NCI-H526 treated with DMSO at 0.1 percent for 48 hours (cell line): ENCODE measurements around the gene SEMA3C.
"Not testable (repeated sequence)": the region's sequence is repeated elsewhere in the genome, so short reads cannot be mapped to it uniquely, and the experiment has no call there.

Experiments used
- DNase-seq: peaks from one replicate; lab custom pipeline; 2025; lab: John Stamatoyannopoulos, UW

The SEMA3C gene

DNA sequence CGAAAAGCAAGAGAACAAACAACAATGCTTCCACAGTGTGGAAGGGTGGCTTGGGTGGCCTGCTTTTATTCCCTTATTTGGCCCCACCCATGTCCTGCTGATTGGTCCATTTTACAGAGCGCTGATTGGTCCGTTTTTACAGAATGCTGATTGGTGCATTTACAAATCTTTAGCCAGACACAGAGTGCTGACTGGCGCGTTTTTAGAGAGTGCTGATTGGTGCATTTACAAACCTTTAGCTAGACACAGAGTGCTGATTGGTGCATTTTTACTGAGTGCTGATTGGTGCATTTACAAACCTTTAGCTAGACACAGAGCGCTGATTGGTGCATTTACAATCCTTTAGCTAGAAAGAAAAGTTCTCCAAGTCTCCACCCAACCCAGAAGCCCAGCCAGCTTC is 8.1 kb upstream of the SEMA3C start:
- DNase-seq, result not testable (repeated sequence)

DNA sequence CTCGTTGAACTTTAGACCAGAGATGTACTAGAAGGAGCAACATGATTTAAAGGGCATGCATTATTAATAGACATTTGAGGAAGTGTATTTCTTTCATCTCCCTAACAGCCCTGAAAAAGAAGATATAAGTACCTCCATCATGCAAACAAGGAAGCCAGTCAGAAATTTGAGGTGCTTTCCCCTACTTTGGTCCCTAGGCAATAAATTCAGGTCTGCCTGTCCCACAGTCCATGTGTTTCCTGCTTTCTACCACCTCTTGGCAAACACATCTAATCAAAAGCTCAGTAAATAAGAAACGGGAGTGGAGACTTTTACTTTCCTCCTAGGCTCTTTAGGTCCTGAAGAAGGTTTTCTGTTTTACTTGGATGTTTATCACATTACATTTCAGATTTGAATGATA is 5.2 kb upstream of the SEMA3C start:
- DNase-seq, result no peak

DNA sequence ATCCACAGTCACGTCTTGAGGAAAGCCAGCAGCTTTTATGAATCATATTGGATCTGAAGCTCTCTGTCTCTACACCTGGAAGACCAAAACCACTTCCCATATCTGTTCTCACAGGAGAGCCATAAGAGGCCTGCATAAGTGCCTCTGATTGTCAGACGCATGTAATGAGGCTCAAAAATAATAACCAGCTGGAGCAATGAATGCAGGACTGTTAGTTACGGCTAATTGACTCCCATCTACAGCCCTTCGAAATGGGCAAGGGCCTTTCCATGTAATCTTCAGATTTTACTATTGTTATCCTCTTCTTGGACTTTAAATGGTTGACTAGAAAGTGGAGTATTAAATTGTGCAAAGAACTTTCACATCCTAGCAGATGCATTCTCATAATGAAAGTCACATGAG is 4.4 kb upstream of the SEMA3C start:
- DNase-seq, result peak; percentile 30

DNA sequence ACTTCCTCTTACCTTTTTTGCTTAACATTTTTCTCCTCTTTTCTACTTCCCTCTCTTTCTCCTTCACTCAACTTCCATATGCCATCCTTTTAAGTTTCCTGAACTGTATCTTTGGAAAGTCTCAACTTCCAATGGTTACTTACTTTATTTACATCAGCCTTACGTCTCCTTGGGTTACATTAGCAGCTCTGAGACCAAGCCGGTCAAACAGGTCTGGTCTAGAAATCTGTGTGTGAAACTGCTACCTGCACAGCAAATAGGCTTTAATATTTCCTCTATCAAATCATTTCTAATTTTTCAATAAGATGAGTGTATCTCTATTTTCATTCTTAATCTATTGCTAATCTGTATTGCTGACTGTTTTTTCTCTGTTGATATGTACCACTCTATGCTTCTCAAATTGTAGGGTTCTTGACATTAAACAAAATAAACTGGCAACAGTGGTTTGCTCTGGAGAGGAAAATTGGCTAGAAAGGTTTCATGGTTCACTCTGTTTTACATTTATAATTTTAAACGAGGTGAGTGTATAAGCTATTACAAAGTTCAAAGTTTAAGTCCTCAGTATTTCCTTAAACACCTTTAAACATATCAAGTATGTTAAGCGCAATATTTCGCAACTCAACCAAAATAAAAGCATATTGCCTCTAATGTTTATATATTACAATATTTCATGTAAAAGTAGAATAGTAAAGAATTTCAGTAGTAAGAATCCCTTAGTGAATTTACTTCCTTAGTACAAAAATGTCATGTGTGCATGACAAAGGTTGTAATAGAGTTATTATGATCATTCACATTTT is 3.6 kb upstream of the SEMA3C start:
- peak; percentile 32 for DNase-seq

DNA sequence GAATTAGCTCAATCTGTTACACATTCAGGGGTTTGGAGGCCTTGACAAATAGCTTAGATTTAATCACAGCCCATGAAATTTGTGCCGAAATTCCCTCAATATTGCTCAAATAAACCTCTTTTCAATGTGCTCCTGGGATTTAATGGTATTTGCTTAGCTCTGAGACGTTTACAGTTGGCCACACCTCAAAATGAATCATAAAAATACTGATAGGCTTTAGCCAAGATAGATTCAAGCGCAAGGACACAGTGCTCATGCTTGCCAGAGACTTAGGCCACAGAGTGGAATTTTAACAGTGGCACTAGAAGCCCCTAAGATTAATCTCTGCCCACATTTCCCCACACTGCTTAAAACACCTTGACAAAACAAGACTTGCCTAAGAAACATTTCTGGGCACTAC is 2.3 kb upstream of the SEMA3C start:
- DNase-seq, result no peak

DNA sequence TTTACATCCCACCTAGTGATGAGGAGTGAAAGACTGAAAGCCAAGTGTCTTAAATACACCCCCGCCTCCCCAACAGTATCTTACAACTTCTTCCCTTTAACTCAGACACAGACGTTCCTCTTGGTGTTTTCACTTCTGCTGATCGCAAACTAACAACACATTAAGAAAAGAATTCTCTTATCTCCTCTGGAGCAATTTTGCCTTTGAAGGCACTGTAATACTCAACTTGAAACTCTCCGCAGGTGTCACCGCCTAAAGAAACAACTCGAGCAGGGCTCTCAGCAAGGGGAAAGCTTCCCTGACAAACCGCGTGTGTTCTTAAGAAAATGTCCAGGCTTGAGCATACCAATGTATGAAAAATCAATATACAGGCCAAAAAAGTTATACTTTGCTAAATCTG is 452 bp downstream of the SEMA3C start:
- no peak for DNase-seq

DNA sequence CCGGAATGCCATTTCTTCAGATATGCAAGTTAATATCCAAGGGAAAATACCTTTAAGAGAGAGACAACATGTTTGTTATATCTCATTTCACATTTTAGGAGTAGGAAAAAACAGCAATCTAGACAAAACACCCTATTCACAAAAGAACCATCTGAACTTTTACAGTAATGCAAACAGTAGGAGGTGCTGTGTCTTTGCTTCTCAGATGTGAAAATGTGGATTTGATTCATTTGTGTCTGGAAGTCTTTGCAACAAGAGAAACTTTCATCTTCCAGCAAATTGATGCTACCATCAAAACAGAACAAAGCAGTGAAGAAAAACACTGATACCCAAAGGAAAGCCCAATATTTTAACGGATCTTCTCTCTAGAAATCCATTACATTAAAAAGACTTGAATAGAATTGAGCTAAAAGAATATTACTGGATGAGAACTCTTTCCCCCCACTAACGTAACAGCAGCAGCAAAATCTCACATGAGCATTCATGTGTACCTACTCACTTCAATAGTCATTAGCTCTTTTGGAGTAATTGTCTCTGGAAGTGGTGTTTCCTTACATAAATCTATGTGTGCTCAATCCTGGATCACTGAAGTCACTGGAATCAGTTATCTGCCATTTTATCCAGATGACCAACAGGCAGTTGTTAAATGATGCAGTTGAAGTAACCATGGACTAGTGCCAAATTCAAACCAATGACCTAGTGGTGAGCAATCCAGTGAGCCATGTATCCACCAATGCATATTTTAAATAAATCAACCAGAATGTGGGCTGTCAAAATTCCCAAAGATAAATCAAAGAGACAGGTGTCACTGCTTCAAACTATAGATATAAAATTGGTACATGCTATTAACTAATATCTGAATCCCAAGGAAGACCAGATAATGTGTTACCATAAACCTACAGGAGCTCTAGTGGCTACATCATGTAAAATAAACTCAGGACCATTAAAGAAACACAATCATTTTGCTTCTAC is 1.8 kb downstream of the SEMA3C start:
- peak; percentile 26 for DNase-seq

DNA sequence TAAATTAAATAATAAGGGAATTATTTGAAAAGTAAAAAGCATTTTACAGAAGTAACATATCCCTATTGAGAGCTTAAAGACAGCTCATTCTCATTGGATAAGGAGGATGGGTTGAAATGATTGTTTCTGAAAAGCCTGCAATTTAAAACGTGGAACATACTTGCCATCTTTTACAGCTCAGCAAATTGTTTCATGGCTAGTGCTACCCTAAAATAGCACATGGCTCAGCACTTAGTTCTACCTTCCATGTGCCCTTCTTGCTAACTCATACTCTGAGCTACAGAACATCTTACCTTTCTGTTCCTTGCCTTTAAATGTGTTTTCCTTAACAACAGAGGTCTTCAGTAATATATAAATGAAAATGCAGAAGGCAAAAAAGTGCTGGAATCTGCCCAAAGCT is 8.6 kb downstream of the SEMA3C start:
- no peak for DNase-seq

DNA sequence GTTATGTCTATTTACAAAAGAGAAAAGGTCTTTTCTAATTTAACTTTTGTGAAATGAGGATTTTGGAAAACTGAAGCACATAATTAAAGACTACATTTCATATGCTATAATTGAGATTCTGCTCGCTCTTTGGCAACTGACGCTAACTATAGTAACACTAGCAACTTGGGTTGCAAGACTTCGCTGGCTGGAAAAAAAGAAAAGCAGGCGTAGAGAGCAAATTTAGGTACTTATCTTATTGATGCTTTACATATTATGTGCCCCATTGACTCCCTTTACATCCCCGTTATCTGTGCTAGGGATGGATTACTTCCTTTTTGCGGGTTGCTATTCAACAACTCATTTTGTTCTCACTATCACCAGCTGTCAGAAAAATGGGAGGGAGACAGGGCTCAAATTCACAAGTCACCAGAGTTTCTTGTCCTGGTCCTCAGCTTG is 10.5 kb downstream of the SEMA3C start:
- no peak for DNase-seq

DNA sequence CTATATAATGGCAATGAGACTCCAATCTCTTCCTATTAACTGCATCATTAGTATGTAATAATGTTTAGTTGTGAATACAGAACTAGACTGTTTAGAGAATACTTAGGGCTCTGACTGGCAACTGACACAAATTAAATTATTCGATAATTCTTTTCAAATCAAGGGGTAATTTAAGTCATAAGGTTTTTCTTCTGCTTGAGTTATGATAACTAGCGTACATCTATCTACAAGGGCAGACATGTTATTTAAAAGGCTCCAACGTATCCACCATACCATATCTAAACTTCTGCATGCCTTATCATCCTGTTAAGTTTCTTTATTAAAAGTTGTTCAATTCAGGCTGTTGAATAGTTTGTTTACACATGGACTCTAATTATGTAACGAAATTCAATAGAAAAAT is 11.2 kb downstream of the SEMA3C start:
- DNase-seq, result no peak

DNA sequence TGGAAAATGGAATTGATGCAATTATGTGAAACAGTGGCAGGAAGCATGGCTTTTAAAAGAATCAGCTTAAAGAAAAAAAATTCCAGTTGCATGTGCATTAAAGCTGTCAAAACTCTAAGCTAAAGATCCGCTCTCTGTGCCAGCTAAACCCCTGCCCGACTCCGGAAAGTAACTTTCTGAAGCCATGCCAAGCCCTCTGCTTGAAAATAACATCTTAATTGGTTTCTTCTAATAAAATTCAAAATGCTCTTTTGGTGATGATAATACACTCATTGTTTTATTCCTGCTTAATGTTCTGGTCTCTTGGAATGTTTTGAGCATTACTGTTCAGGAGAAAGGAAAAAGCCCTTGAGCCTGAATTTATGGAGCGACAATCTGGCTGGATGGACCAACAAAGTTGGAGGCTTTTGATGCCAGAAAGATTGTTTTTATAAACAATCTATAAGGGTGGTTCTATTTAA is 11.7 kb downstream of the SEMA3C start:
- DNase-seq, result no peak

DNA sequence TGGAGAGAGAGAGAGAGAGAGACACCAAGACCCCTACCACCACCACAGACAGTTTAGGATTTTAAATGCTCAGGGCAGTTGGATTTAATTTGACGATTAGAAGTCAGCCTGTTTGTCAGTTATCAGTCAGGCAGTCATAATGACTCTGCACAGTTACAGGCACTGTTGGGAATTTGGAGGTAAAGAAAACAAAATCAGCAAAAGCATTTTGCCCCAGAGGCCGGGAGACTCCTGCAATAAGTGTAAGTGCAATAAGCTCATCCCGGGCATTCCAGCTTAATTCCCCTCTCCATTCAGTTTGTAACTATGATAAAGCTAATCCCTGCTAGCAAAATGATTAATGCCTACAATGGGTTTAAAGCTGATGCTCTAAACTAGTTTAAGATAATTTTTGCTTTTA is 13.5 kb downstream of the SEMA3C start:
- DNase-seq, result no peak

DNA sequence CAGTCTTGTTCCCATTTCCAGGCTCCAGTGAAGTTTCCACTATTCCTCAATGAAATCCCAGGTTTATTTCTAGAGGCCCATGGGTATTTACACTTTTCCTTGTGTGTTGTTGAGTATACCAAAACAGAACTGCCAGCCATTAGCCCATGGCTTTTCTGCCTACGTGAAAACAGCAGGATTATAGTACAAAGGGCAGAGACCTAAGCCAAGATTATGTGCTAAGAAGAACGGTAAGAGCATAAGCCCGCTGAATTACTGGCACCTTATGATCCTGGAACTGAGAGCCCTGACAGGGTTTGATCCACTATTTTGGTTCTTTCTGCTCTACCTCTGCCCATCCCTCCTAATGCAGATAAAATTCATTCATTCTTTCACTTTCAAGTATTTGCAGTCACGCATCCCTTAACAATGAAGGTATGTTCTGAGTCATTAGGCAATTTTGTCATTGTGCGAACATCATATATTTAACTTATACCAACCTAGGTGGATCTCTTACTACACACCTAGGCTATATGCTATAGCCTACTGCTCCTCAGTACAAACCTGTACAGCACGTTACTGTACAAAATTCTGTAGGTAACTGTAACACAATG is 16.0 kb downstream of the SEMA3C start:
- no peak for DNase-seq

DNA sequence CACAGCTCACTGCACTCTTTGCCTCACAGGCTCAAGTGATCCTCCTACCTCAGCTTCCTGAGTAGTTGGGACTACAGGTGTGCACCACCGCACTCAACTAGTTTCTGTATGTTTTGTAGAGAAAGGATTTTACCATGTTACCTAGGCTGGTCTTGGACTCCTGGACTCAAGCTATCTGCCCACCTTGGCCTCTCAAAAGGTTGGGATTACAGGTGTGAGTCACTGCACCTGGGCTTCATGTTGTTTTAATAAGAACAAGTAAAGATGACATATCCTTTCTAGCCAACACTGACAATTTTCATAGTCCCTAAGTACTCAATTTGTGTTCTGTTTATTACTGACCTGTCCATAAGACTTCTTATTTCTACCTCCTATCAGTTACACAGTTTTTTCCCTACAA is 16.8 kb downstream of the SEMA3C start:
- no peak for DNase-seq

DNA sequence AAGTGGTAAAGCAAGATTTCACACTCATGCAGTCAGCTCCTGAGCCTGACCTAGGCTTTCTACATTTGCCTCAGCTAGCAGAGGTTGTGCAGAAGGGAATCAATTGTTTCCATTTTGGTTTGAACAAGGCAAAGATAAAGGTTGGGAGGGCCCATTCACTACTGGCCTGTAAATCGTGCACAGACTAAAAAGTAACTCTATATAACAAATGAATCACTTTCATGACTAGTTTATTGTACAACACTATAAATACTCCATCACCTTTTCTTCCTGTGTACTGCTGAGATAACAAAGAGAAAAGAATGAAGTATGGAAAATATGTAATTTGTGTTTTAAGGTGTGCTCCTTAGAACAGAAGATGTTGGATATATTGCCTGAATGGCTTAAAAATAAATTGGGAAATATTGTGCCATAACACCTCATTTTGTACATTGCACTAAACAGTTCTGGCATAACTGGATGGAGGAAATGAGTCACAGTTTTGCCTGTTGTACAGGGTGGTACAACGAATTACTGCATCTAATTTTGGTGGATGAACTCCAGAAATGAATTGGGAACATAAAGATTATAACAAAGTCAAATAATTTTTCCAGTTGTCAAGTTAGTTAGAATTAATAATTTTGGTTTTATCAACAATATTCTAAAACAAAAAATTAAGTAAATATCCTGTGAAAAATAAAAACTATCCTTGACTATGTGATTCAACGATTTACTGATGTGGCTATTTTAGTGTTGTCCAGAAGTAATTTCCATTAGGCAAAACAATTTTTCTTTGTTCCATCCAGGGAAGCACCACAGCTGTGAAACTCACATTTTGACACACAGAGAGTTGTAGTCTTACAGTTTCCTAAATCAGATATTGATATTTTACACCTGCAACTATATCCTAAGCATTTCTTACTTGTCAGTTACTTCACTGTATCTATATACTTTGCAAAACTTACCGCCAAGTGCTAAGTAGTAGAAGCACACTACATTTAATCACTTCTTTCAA is 18.0 kb downstream of the SEMA3C start:
- no peak for DNase-seq

DNA sequence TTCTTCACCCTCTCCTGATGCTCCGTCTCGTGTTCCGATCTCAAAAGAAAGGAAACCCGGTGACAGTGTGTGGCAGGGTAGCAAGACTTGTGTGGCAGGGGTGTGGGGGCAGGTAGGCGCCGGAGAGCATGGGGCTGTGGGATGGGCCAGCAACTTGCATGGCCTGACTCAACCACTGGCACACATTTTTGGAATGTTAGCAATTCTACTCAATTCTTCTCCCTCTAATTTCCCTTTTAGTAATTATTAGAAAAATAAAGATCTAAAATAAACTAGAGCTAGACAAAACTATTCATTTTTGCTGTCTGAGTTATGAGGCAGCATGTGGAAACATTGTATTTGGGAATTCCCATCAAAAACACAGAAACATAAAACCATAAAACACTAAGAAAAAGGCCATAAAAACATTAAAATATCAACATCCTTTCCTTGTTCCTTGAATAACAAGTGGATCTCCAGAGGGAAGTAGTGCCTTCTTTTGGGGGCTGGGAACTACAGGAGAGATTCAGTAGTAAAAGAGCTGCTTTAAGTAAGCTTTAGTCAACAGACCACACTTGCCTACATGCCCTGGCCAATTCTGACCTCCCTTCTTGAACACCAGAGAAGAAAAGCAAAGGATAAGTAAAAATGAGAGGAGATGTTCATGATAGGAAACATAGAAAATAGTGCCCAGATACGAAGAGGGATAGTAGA is 21.8 kb downstream of the SEMA3C start:
- DNase-seq, result no peak

DNA sequence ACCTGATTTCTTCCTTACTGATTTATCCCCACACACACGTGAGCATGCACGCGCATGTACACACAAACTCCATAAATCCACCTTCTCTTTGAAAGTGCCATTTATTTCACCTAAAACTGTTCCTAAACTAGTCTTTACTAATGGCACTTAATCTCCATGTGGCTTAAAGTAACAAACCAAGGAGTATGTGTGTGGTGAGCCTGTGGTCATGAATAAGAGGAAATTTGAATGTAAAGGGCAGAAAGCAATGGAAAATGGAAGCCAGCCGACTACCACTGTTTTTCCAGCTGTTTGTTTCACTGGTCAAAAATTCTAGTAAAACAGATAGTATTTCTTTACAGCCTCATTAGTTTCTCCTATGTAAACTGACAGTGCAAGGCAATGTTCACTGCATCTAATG is 23.8 kb downstream of the SEMA3C start:
- DNase-seq, result no peak

DNA sequence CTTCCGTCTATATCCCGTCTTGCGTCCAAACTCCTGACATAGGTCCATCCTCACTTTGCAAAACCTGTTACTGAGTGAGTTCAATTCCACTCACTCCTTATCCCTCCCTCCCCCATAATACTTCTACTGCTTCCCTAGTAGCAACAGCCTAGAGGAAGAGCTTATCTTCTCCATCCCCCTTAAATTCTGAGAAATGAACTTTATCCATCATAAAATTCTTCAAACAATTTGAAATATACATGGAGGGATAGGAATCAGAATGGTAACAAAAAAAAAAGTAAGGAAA is 27.6 kb downstream of the SEMA3C start:
- no peak for DNase-seq

DNA sequence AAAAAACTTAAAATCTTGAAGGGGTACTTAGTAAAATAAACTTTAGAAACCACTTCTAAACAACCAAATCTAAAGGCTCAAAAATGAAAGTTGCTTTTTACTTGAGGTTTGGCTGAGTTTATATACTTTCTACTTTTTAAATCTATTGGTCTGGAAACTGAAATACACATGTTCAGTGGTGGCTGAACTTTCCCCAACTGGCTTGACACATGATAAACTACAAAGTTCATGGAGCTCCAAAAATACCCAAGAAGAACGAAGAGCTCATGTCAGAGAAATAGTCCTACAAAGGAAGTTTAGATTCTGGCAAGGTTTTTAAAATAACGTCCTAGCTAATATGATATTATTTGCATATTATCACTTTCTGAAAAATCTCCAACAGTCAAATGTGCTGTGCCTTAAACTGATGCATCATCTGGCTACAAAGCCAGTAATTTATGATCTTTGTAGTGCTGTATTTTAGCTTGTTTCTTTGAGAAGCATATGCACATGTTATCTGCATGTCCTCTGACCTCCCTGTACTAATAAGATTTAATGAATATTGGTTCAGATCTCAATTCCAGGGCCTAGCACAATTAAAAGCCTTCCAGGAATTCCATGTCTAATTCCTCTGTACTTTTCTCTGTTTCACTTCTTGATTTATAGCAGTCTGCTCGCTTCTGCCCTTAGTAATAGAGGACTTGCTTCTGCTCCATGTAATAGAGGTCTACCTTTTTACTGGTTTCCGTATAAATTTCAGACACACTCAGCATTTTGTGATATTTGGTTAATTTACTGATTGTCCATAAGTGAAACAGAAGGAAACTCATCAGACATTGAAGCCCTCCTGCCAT is 28.2 kb downstream of the SEMA3C start:
- DNase-seq, result peak; percentile 24

DNA sequence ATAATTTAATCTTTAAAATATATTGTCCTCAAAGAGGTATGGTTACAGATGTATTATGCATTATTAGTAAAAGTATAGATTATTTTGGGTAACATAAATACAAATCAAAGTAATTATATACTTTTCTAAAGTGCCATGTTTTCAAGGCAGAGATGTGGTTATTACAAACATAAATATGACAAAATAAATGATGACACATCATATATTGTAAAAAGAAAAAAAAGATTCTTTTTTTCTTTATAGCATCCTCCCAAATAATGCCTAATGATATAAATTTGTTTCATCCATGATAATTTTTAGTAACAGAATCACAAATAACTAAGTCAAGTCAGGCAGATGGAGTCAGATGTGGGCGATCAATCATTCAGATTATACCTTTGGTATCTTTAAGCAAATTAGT is 29.3 kb downstream of the SEMA3C start:
- DNase-seq, result no peak
